ENCODE data around the gene RSRC2.
A peak's percentile ranks its signal among the peaks of the same experiment; 100 is the strongest.
"Not testable (repeated sequence)": the region's sequence is repeated elsewhere in the genome, so short reads cannot be mapped to it uniquely, and the experiment has no call there.

Gene RSRC2, protein sequence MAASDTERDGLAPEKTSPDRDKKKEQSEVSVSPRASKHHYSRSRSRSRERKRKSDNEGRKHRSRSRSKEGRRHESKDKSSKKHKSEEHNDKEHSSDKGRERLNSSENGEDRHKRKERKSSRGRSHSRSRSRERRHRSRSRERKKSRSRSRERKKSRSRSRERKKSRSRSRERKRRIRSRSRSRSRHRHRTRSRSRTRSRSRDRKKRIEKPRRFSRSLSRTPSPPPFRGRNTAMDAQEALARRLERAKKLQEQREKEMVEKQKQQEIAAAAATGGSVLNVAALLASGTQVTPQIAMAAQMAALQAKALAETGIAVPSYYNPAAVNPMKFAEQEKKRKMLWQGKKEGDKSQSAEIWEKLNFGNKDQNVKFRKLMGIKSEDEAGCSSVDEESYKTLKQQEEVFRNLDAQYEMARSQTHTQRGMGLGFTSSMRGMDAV

DNA sequence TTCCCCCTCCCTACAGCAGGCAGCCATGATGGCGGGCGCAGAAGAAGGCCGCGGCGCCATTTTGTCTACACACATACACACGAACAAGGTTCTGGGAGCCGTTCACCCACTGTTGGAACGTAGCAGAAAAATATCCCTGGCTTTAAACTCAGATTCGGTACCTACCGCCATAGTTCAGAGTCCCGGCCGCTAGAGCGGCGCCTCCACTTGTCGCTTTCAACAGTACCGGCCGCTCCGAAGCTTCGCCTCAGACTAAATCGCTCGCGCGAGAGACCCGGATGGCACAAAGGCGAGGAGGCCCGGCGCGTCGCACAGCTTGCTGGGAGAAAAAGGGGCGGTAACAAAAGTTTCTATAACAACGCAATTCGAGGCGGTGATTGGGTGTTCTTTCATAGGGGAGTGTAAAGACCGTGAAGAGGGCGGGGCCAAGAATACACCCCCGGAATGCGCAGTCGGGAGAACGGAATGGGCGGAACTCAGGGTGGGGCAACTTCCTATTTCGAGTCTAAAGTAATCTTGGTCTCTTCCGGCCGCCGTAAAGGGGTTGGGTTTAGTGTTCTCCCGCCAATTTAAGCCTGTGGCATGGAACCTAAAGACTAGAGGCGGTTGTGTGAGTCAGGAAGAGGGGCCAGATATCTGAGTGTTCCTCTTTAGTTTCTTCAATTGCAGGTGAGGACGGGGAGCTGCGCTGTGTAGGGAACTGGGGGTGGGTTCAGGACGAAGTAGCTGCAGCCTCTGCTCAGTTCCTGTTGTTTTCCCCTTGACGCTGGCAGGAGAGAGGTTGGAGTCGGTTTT, at the start of gene RSRC2, which contains the start of gene KNTC1:
Gene RSRC2, minus strand, starts transcription at position 254 of the 795 bp plus-strand sequence. Its CDS starts 83 bp downstream, at position 171.
Gene KNTC1, plus strand, starts transcription at position 567 of the 795 bp plus-strand sequence. CDS start 2,815 bp downstream, outside the sequence.
- peak; percentile 99 for DNase-seq (ENCODE audit: low read depth)

DNA sequence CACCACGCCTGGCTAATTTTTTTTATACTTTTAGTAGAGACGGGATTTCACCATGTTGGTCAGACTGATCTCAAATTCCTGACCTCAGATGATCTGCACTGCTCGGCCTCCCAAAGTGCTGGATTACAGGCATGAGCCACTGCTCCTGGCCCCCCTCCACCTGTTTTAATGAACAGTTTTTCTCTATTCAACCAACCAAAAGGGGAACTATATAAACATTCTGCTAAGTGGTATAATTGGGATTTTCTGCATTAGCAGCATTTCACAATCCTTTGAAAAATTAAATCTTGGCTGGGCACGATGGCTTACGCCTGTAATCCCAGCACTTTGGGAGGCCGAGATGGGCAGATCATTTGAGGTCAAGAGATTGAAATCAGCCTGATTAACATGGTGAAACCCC, 45.1 kb upstream of the RSRC2 start:
- DNase-seq (ENCODE audit: low read depth): no peak

DNA sequence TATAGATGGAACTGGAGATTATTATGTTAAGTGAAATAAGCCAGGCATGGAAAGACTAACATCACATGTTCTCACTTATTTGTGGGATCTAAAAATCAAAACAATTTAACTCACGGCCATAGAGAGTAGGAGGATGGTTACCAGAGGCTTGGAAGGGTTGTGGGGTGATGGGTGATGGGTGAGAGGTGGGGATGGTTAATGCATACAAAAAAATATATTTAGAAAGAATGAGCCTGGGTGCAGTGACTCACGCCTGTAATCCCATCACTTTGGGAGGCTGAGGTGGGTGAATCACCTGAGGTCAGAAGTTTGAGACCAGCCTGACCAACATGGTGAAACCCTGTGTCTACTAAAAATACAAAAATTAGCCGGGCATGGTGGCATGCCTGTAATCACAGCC, 43.3 kb upstream of the RSRC2 start:
- not testable (repeated sequence) for DNase-seq (ENCODE audit: low read depth)

DNA sequence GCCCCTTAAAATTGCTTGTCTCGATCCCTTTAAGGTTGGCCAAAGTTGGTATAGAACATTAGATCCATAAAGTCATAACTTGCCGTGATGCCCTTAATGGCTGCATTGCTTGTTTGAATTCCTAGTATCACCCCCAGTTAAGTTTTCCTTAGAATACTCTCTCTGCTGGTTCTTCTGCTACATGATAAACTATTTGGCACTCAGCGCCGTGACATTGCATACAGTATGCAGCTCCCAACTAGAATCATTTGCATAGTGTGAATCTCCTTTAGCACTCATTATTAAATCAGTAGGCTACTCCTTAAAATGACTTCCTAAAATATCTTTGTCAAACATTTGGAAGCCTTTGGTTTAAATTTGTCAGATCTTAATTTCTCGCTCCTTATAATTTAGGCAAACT, 42.6 kb upstream of the RSRC2 start:
- no peak for DNase-seq (ENCODE audit: low read depth)

DNA sequence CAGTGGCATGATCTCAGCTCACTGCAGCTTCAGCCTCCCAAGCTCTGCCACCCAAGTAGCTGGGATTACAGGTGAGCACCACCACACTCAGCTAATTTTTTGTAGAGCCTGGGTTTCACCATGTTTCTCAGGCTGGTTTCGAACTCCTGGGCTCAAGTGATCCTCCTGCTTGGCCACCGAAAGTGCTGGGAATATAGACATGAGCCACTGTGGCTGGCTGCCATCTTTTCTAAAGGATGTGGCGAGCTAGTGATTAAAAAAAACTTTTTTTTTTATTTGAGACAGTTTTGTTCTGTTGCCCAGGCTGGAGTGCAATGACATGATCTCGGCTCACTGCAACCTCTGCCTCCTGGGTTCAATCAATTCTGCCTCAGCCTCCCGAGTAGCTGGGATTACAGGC, 40.1 kb upstream of the RSRC2 start:
- DNase-seq (ENCODE audit: low read depth): not testable (repeated sequence)

DNA sequence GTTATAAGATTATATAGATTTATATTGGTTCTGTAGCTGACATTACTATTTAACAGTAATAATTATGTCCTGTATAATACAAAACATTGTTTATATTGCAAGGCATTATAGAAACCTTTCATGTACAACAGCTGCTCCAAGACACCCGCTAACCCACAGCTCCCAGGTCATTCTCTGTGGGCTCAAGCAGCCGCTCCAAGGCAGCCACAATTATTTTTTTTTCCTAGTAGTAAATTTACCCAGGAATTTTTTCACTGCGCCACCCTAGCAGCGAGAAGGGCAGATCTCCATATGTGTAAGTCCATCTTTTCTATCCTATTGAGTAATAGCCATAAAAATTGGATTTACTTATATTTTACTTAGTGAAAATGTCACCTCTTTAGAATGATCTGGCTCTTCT, 36.6 kb upstream of the RSRC2 start:
- no peak for DNase-seq (ENCODE audit: low read depth)

DNA sequence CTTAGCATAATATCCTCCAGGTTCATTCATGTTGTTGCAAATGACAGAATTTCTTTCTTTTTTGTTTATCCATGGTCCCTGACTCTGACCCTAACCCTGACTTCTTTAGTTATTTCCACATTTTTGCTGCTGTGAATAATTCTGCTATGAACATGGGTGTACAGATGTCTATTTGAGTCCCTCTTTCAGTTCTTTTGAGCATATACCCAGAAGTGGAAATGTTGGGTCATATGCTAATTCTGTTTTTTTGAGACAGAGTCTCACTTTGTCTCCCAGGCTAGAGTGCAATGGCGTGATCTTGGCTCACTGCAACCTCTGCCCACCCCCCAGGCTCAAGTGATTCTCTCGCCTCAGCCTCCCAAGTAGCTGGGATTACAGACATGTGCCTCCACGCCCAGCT, 33.4 kb upstream of the RSRC2 start:
- no peak for DNase-seq (ENCODE audit: low read depth)

DNA sequence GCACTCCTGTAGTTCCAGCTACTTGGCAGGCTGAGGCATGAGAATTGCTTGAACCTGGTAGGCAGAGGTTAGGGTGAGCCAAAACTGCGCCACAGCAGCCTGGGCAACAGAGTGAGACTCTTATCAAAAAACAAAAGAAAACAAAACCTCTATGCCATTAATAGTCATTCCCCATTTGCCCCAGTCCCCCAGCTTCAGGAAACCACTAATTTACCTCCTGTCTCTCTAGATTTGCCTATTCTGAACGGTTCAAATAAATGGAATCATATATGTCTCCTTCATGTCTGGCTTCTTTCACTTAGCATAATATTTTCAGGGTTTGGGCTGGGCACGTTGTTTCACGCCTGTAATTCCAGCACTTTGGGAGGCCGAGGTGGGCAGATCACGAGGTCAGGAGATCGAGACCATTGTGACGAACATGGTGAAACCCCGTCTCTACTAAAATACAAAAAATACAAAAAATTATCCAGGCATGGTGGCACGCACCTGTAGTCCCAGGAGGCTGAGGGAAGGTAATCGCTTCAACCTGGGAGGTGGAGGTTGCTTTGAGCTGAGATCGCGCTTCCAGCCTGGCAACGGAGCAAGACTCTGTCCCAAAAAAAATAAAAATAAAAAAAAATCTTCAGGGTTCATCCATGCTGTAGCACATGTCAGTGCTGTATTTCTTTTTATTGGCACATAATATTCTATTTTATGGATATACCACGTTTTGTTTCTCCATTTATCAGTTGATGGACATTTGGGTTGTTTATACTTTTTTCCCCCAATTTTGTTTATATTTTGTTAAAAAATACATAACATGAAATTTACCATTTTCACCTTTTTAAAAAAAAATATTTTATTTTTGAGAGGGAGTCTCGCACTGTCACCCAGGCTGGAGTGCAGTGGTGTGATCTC, 32.3 kb upstream of the RSRC2 start:
- no peak for DNase-seq (ENCODE audit: low read depth)

DNA sequence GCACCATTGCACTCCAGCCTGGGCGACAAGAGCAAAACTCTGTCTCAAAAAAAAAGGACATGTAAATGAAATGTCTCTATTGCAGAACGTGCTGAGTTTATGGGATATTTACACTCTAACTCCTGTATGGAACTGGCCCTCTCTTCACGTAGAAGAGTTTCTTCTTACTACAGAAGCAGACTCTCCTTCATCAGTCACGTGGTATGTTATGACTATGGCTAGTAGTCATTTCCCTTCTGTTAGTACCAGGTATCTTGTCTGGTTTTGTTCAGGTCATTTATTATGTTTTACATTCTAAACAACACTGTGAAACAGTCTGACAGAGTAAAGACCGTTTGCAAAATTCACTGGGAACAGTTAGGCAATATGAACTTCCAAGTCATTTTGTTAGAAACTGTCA, 20.6 kb upstream of the RSRC2 start:
- DNase-seq (ENCODE audit: low read depth): no peak

DNA sequence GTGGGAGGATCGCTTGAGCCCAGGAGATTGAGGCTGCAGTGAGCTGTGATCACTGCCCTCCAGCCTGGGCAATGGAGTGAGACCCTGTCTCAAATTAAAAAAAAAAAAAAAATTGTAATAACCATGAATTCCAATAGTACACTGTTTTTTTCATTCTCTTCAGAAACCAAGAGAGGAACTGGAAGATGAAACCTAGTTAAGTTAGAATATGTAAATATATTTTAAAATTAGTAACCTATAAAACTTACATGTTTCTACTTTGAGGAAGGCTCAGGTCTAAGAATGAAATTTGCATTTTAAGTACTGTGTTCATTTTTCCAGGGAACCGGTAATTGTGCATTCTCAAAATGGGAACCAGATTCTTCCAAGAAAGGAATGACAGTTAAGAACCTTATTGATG, 19.1 kb upstream of the RSRC2 start:
- DNase-seq (ENCODE audit: low read depth): no peak

DNA sequence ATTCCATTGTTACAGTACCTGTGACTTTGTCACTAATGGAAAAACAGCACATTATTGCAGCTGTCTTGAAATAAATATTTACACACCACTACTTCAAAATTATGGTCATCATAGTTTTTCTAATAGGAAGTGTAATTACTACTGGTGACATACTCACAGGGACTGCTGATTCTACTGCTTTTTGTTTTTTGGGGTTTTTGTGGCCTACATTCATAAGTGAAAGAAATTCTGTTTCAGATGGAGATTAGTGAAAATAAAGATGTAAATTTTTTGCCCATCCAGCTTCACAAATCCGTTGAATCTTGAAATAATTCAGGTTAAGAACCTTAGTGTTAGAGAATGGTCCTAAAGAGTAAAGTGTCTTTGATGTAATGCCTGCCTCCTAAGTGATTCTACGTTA, 17.8 kb upstream of the RSRC2 start:
- DNase-seq (ENCODE audit: low read depth): no peak

DNA sequence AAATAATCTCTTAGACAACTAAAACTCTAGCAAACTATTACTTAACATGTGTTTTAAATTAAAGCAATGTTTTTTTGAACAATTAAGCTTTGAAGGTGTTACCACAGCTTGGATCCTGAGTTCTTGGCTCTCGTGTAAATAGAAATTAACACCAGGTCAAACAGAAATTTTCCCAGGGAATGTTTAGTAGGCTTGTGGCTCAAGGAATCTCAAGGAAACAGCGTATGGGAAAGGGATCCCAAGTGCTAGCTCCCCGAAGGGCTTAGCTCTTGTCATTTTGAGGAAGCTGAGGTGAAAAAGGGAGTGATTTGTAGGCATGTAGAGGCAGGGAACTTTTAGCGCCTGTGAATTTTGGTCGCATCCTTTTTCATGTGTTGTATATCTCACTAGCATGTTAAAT, 11.8 kb upstream of the RSRC2 start:
- DNase-seq (ENCODE audit: low read depth): no peak

DNA sequence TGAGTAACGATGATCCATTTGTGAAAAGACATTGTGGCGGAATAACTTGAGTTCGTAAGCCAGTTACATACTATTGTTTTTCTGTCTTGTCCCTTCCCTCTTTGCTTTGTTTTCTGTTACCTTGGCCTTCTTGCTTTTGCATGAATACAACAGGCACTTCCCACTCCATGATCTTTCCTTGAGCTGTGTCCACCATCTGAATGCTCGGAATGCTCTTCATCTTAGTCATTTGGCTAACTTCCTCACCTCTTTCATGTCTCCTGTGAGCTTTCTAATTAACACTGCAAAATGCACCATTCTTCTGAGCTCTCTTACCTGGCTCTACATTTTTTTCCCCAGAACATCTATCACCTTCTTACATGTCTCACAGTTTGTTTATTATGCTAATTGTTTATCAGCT, 10.3 kb upstream of the RSRC2 start:
- DNase-seq (ENCODE audit: low read depth): no peak

DNA sequence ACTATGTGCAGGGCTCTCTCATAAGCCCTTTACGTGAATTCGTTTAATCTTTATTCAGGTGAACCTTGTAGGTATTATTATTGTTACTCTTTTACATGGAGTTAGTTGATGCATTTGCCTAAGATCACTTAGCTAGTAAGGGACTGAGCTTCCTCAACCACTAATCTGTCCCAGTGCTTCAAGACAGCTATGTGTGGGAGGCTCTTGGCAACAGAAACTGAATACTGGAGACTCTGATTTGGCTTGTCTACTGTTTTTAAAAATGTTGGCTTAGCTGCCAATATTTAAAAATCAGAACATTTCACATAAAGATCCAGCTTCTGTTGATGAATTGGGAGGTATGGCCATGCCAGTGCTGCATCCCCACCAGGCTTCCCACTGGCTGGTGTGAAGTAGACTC, 7.1 kb upstream of the RSRC2 start:
- DNase-seq (ENCODE audit: low read depth): no peak

DNA sequence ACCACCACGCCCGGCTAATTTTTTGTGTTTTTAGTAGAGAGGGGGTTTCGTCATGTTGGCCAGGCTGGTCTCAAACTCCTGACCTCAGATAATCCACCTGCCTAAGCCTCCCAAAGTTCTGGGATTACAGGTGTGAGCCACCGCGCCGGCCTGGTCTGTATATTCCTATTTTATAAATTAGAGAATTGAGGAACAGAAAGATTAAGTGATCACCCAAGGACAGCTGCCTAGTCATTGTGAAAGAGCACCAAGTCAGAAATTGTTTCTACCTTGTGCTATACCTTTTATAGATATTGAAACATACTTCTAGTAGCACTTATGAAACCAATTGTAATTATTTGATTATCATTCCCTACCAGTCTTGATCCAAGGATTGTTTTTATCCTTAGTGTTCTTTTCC, 2.3 kb upstream of the RSRC2 start:
- no peak for DNase-seq (ENCODE audit: low read depth)

DNA sequence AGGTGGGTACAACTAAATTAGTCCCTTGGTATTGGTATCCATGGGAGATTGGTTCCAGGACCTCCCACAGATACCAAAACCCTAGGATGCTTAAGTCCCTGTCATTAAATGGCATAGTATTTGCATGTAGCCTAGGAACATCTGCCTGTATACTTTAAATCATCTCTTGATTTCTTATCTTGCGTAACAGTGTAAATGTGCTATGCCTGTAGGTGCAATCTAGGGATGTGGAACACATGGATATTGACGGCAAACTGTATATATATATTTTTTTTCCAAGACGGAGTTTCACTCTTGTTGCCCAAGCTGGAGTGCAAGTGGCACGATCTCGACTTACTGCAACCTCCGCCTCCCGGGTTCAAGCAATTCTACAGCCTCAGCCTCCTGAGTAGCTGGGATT, 1.8 kb upstream of the RSRC2 start:
- no peak for DNase-seq (ENCODE audit: low read depth)

DNA sequence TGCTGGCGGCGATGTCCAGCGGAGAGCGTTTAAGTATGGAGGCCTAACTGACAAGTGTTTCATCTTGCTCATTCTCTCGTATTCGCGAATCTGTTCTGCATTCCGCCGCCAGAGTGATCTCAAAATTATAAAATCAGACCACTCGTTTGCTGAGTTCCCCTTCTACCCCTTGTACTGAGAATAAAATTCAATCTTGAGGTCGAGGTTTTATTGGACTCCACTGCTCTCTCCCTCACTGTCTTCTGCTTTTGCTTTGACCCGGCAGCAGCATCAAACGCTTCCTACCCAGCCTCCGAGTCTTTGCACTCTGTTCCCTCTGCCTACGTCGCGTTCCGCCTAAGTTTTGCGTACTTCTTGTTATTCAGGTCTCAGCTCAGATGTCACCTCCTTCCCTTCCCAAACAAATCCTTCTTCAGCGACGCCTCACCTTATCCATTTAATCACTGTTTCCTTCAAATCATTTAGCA, 775 bp upstream of the RSRC2 start:
- peak; percentile 13 for DNase-seq (ENCODE audit: low read depth)

DNA sequence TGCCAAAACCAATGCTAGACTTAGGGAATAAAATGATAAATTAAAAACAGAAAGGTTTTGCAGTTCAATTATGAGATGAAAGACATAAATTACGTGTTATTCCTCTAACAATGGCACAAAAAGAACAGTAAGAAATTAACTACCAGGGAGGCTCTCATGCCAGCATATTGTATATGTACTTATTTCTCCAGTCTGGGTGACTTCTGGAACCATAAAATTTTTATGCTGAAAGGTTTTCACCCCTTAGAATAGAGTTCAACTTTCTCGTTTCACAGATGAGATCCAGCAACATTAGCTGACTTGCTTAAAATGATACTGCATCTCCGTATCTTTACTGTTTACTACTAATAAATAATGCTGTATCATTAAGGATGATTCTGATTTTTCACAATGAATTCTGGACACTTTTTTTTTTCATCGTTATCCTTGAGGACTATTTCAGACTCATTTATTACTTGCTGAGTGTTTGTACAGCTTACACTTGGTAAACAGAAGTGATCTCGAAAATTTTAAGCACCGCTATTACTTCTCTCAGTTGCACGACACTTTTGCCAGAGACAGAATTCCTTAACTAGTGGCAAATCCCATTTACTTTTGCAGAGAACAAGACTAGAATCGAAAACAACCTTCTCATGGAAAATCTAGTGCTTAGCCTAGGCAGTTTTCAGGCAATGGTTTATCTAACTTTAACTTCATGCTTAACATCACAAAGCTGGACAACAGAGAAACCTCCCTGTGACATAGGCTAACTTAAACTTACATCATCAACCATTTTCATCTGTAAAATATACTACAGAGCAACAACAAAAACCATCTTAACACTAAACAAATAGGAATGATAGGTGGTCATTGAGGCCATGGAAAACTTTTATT, 2.7 kb downstream of the RSRC2 start:
- DNase-seq (ENCODE audit: low read depth): no peak

DNA sequence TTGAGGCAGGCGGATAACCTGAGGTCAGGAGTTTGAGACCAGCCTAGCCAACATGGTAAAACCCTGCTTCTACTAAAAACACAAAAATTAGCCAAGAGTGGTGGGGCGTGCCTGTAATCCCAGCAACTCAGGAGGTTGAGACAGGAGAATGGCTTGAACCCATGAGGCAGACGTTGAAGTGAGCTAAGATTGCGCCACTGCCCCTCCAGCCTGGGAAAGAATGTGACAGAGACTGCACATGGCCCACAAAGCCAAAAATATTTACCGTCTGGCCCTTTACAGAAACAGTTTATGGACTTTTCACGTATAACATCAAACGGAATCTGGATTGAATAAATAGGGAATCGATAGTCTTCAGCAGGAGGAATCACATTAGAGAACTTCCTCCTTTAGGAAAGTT, 3.5 kb downstream of the RSRC2 start:
- DNase-seq (ENCODE audit: low read depth): no peak

DNA sequence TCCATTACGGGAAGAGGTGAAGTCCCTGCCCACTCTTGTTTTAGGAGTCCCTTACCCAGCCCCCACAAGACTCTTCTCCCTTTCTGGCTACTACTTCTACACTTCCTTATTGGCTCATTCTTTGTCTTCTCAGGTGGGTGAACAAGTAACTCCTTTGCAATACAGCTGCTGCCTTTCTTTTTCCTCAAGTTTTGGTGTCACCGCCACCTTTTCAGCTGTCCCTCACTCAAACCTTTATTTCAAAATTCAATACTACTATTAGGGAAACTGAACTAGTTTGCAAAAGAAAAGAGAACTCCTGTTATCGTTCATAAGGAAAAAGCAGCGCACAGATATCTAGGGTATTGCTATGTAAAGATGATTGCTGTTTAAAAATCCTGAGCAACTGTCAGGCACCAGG, 6.1 kb downstream of the RSRC2 start:
- no peak for DNase-seq (ENCODE audit: low read depth)

DNA sequence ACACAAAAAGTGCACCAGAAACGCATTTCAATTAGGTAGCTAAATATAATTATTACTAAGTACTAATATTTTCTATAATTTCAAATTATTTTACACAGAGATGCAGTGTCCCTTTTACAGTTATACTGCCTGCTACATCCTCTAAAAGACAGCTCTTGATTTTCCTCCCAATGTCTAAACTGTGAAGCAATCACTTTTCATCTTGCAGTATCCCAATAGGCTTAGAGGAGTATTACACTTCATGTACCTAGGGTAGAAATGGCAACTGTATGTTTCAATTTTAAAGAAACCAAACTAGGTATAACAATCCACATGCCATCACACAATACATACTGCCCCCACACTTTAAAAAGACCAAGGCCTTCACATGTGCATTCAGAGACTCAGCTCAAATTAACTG, 7.3 kb downstream of the RSRC2 start:
- no peak for DNase-seq (ENCODE audit: low read depth)

Measured in activated gamma-delta T cell treated with anti-CD3 and anti-CD28 coated beads, Interleukin-2, amount 50 U/mL, for 16 hours (primary cell).